Lung (tissue), 12 donors: ENCODE measurements around the gene NSMCE1. TPM values are rescaled to one million over a fixed set of nuclear protein-coding genes. Genes with fewer than 3 reads are reported as not detected.

ENCODE experiments used
- ATAC-seq: fragments of 200-7000 bp; cut with Tn5 transposase; one replicate; pipeline ENCODE4 v1.9.1; 2020; ENCODE audit warnings: moderate number of reproducible peaks; ENCODE audit not compliant: insufficient read depth, low FRiP score
- DNase-seq, 3 donors: peaks; one replicate each; pipeline ENCODE4 v3.0.0-alpha.2; 2013 to 2017
- H3K27ac ChIP-seq, 2 donors: one replicate each; pipeline ENCODE4 v1.5.1; 2013; ENCODE audit warnings: mild to moderate bottlenecking in 2 of 2, moderate library complexity in 2 of 2, control low read depth in 1 of 2, inconsistent platforms in 1 of 2, low read depth in 1 of 2, low read length in 1 of 2
- H3K27me3 ChIP-seq, 3 donors: one replicate each; pipeline ENCODE4 v1.5.1; 2013; ENCODE audit warnings: low read length in 2 of 3; ENCODE audit not compliant: control insufficient read depth in 3 of 3, insufficient read depth in 3 of 3
- H3K36me3 ChIP-seq, 4 donors: one replicate each; pipeline ENCODE4 v1.5.1; 2013; ENCODE audit warnings: low read length in 4 of 4, mild to moderate bottlenecking in 1 of 4, moderate library complexity in 1 of 4; ENCODE audit not compliant: control insufficient read depth in 4 of 4, insufficient read depth in 4 of 4
- H3K4me1 ChIP-seq, 5 donors: one replicate each; pipeline ENCODE4 v1.5.1; 2013; ENCODE audit warnings: low read length in 5 of 5, mild to moderate bottlenecking in 2 of 5, moderate library complexity in 1 of 5; ENCODE audit not compliant: control insufficient read depth in 5 of 5, insufficient read depth in 5 of 5
- H3K4me3 ChIP-seq: one replicate; pipeline ENCODE4 v1.5.1; 2013; ENCODE audit warnings: mild to moderate bottlenecking, control low read depth, moderate library complexity
- H3K9ac ChIP-seq, 2 donors: one replicate each; pipeline ENCODE4 v1.5.1; 2013; ENCODE audit warnings: low read length in 2 of 2, control low read depth in 1 of 2; ENCODE audit not compliant: insufficient read depth in 1 of 2
- H3K9me3 ChIP-seq, 4 donors: one replicate each; pipeline ENCODE4 v1.5.1; 2013; ENCODE audit warnings: low read length in 3 of 4, mild to moderate bottlenecking in 1 of 4, moderate library complexity in 1 of 4; ENCODE audit not compliant: control insufficient read depth in 4 of 4, insufficient read depth in 3 of 4
- CTCF ChIP-seq: IDR thresholded peaks from 2 replicates; pipeline ENCODE4 v1.5.1; 2012; ENCODE audit warnings: mild to moderate bottlenecking; ENCODE audit errors: control extremely low read depth, extremely low read depth
- WGBS, 2 donors: extraction: QIAGEN DNeasy Blood & Tissue Kit; methylation state at CpG; one replicate each; pipeline ENCODE4 v1.1.7; 2013; 5-methylcytosine and 5-hydroxymethylcytosine counted together
- polyA plus RNA-seq, 2 donors: library from polyadenylated mRNA; stranded (reverse); fragments of 200-250 nt; gene quantifications; one replicate each; pipeline ENCODE4 v1.2.1, GENCODE V29; 2013
- total RNA-seq, 2 donors: library from RNA; depleted of rRNA in 1 of 2; stranded (reverse); fragments of >200 nt in 1 of 2; gene quantifications; one replicate each; pipeline ENCODE4 v1.2.1, GENCODE V29; 2014 to 2021
- donor health status: control.
- donor health status: control.
- donor health status: Bipolar disorder and iron deficiency.
- donor health status: healthy.
- donor health status: DM: yes; HTN: yes; CAD: no.

The NSMCE1 gene
- total and polyA plus RNA-seq, 4 donors = 37.4 to 75.4 (median 57.2) TPM

DNA sequence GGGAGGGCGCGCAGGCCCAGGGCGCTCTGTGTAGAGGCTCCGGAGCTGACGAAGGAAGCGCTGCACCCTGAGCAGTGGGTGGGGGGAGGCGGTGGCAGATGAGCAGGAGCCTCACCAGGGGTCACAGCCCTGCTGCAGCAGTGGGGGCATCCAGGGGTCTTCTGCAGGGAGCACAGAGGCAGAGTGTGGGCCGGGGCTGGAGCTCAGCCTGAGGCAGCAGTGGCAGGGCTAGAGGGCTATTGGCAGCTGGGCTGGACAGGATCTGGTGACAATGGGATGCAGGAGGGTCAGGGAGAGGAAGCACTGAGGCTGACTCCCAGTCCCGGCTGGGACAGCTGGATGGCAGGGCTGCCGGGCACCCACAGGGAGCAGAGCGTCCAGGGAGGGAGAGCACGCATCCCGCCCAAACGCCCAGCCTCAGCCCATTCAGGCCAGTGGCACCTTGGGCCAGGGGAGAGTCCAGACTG lies 44.3 kb downstream of the NSMCE1 start:
- H3K27ac ChIP-seq = no peak overlapping the region
- H3K36me3 ChIP-seq = peaks cover 0 to 34% (median 6%) of the 10 kb centered on the region in 4 donors

GRCh38 chr16:27223701-27224100 lies 44.9 kb downstream of the NSMCE1 start:
- ATAC-seq = no peak
- no peak for TF ChIP-seq CTCF
- Histone ChIP-seq H3K4me3 (no peak overlapping the region), H3K9ac (no peak overlapping the region), H3K4me1 (peaks cover 0 to 26% (median 4%) of the 10 kb centered on the region in 5 donors), H3K27ac (peak overlapping the region in 1 of 2 donors; percentile 44), H3K9me3 (no peaks in the 10 kb centered on the region), H3K27me3 (no peaks in the 10 kb centered on the region), H3K36me3 (peaks cover 0 to 40% (median 6%) of the 10 kb centered on the region in 4 donors)
- no peak for DNase-seq
- WGBS, 2 donors = 86 to 87% methylated on average over 6 of the region's 6 CpGs

More for the DNA sequence above, 44.3 kb downstream of the NSMCE1 start:
- H3K4me1 ChIP-seq = peaks cover 0 to 26% (median 4%) of the 10 kb centered on the region in 5 donors
- H3K9ac ChIP-seq = no peak overlapping the region
- no peaks in the 10 kb centered on the region for H3K9me3 ChIP-seq
- ATAC-seq (no peak), DNase-seq (no peak)
- TF ChIP-seq CTCF = no peak
- 89 to 97% methylated on average over 13 to 14 of the region's 14 CpGs for WGBS, 2 donors
- no peaks in the 10 kb centered on the region for H3K27me3 ChIP-seq
- H3K4me3 ChIP-seq = no peak overlapping the region

DNA sequence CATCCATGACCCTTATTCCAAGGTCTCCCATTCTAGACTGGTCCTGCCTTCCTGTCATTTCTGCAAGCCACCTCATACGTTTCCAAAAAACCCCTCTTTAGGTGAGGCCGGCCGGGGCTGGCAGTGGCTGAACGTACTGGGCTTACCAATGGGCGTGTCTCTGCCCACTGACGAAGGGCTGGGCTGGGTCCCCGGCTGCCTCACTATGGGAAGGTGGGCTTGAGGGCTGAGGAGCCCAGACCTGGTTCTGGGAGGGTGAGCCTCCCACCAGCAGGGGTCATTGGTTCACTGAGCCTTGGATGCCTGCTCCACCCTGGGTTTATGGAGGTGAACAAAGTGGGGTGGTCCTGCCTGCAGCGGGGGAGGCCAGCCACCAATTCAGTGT lies 45.4 kb downstream of the NSMCE1 start:
- no peak for TF ChIP-seq CTCF
- Histone ChIP-seq H3K27ac (peak overlapping the region in 1 of 2 donors; percentile 44), H3K9me3 (no peaks in the 10 kb centered on the region), H3K27me3 (no peaks in the 10 kb centered on the region), H3K4me1 (peaks cover 0 to 26% (median 4%) of the 10 kb centered on the region in 5 donors), H3K9ac (no peak overlapping the region), H3K4me3 (no peak overlapping the region), H3K36me3 (peaks cover 0 to 41% (median 6%) of the 10 kb centered on the region in 4 donors)
- ATAC-seq = no peak
- DNase-seq = no peak
- 74 to 84% methylated on average over 8 of the region's 8 CpGs for WGBS, 2 donors
